ENCODE results near the gene XCL1. TPM values are rescaled to one million over a fixed set of nuclear protein-coding genes. Genes with fewer than 3 reads are reported as not detected.

XCL1 gene
- total and polyA plus RNA-seq, 2 of the 13 experiments (the other 11 are each of a cell fraction or from before 2014, with no cell fraction given) = 2.5 to 7.6 TPM

DNA sequence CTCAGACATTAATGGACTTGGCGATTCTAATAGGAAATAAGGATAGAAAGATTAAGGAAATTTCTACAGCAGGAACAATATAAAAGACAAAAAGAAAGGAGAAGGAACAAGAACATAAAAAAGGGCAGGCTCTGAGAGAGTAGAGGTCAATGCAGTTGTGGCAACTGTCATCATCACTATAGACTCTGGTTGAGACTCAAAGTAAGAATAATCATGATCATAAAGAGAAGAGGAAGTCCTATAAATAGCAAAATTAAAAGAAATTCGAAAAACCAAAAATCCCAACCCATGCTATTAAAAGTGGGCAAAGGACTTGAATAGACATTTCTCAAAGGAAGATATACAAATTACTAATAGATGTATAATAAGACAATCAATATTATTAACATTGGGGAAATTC, 14.4 kb upstream of the XCL1 start (continued):
- TF ChIP-seq, protein P1, sequence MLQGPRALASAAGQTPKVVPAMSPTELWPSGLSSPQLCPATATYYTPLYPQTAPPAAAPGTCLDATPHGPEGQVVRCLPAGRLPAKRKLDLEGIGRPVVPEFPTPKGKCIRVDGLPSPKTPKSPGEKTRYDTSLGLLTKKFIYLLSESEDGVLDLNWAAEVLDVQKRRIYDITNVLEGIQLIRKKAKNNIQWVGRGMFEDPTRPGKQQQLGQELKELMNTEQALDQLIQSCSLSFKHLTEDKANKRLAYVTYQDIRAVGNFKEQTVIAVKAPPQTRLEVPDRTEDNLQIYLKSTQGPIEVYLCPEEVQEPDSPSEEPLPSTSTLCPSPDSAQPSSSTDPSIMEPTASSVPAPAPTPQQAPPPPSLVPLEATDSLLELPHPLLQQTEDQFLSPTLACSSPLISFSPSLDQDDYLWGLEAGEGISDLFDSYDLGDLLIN (CRISPR knock-in tag; IDR thresholded peaks at IDR 0.05; ENCODE audit: borderline replicate concordance) = no peak
- TF ChIP-seq, protein P2, sequence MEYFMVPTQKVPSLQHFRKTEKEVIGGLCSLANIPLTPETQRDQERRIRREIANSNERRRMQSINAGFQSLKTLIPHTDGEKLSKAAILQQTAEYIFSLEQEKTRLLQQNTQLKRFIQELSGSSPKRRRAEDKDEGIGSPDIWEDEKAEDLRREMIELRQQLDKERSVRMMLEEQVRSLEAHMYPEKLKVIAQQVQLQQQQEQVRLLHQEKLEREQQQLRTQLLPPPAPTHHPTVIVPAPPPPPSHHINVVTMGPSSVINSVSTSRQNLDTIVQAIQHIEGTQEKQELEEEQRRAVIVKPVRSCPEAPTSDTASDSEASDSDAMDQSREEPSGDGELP (IDR thresholded peaks at IDR 0.05; ENCODE audit: borderline replicate concordance, low read depth) = no peak
- TF ChIP-seq, protein P3, sequence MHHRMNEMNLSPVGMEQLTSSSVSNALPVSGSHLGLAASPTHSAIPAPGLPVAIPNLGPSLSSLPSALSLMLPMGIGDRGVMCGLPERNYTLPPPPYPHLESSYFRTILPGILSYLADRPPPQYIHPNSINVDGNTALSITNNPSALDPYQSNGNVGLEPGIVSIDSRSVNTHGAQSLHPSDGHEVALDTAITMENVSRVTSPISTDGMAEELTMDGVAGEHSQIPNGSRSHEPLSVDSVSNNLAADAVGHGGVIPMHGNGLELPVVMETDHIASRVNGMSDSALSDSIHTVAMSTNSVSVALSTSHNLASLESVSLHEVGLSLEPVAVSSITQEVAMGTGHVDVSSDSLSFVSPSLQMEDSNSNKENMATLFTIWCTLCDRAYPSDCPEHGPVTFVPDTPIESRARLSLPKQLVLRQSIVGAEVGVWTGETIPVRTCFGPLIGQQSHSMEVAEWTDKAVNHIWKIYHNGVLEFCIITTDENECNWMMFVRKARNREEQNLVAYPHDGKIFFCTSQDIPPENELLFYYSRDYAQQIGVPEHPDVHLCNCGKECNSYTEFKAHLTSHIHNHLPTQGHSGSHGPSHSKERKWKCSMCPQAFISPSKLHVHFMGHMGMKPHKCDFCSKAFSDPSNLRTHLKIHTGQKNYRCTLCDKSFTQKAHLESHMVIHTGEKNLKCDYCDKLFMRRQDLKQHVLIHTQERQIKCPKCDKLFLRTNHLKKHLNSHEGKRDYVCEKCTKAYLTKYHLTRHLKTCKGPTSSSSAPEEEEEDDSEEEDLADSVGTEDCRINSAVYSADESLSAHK (CRISPR knock-in tag; IDR thresholded peaks at IDR 0.05; ENCODE audit: borderline replicate concordance) = no peak
- TF ChIP-seq PRPF4 (IDR thresholded peaks at IDR 0.05; ENCODE audit: low read depth, low read length, poor library complexity, severe bottlenecking) (no peak), ZBTB7B (CRISPR knock-in tag; IDR thresholded peaks at IDR 0.05) (no peak), ZNF160 (CRISPR knock-in tag; IDR thresholded peaks at IDR 0.05) (no peak), HOXA5 (CRISPR knock-in tag; IDR thresholded peaks at IDR 0.05) (no peak), ZNF564 (CRISPR knock-in tag; IDR thresholded peaks at IDR 0.05) (no peak)
- TF ChIP-seq, protein P4, sequence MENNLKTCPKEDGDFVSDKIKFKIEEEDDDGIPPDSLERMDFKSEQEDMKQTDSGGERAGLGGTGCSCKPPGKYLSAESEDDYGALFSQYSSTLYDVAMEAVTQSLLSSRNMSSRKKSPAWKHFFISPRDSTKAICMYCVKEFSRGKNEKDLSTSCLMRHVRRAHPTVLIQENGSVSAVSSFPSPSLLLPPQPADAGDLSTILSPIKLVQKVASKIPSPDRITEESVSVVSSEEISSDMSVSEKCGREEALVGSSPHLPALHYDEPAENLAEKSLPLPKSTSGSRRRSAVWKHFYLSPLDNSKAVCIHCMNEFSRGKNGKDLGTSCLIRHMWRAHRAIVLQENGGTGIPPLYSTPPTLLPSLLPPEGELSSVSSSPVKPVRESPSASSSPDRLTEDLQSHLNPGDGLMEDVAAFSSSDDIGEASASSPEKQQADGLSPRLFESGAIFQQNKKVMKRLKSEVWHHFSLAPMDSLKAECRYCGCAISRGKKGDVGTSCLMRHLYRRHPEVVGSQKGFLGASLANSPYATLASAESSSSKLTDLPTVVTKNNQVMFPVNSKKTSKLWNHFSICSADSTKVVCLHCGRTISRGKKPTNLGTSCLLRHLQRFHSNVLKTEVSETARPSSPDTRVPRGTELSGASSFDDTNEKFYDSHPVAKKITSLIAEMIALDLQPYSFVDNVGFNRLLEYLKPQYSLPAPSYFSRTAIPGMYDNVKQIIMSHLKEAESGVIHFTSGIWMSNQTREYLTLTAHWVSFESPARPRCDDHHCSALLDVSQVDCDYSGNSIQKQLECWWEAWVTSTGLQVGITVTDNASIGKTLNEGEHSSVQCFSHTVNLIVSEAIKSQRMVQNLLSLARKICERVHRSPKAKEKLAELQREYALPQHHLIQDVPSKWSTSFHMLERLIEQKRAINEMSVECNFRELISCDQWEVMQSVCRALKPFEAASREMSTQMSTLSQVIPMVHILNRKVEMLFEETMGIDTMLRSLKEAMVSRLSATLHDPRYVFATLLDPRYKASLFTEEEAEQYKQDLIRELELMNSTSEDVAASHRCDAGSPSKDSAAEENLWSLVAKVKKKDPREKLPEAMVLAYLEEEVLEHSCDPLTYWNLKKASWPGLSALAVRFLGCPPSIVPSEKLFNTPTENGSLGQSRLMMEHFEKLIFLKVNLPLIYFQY (CRISPR knock-in tag; IDR thresholded peaks at IDR 0.05; ENCODE audit: borderline replicate concordance) = no peak
